ENCODE data around the gene RANBP9.

The RANBP9 gene

GRCh38 chr6:13754644-13755043, 43.0 kb upstream of the RANBP9 start:
- Histone ChIP-seq H4K91ac (ENCODE audit: low read depth, low read length, poor library complexity) (no peak overlapping the region), H2AFZ (ENCODE audit: low read length) (no peak overlapping the region), H4K8ac (ENCODE audit: low read depth, low read length) (no peak overlapping the region), H3K79me1 (ENCODE audit: low read depth, low read length) (no peaks in the 10 kb centered on the region), H2AK5ac (ENCODE audit: low read depth, low read length) (no peak overlapping the region), H3K18ac (ENCODE audit: low read length) (no peak overlapping the region), H3K27me3 (ENCODE audit: control insufficient read depth in 3 of 3, insufficient read depth in 3 of 3, low read depth in 1 of 3, low read length in 3 of 3) (no peaks in the 10 kb centered on the region), H2BK15ac (ENCODE audit: low read length) (no peak overlapping the region), H3K14ac (ENCODE audit: low read length) (no peak overlapping the region), H2BK12ac (ENCODE audit: low read length) (no peak overlapping the region), H3K4me3 (ENCODE audit: low read length in 2 of 2) (no peak overlapping the region), H3K4ac (ENCODE audit: low read length) (no peak overlapping the region), H3K23ac (ENCODE audit: low read depth, low read length, poor library complexity) (no peak overlapping the region), H2BK120ac (ENCODE audit: low read depth, low read length) (no peak overlapping the region), H3K27ac (replicated peaks; ENCODE audit: low read length) (no peak overlapping the region), H3K36me3 (replicated peaks in 1 of 2; ENCODE audit: control insufficient read depth in 2 of 2, insufficient read depth in 2 of 2, low read length in 2 of 2) (no peaks in the 10 kb centered on the region), H2BK5ac (ENCODE audit: low read length) (no peak overlapping the region), H3K9ac (ENCODE audit: low read depth, low read length, poor library complexity) (no peak overlapping the region), H3K4me2 (ENCODE audit: insufficient read depth, low read length, poor library complexity, severe bottlenecking) (no peak overlapping the region), H3K4me1 (ENCODE audit: control insufficient read depth in 2 of 2, insufficient read depth in 1 of 2, low read depth in 1 of 2, low read length in 2 of 2) (no peaks in the 10 kb centered on the region), H3K9me3 (replicated peaks in 1 of 2; ENCODE audit: control insufficient read depth in 2 of 2, insufficient read depth in 1 of 2, low read depth in 1 of 2, low read length in 2 of 2) (no peaks in the 10 kb centered on the region)
- WGBS, 2 donors (ENCODE audit: extremely low coverage in 2 of 2, insufficient read length in 2 of 2, insufficient replicate concordance in 1 of 2), result no CpG with 5 or more reads among the region's 2 CpGs
- no peak for DNase-seq (ENCODE audit: low spot score)

GRCh38 chr6:13743736-13744127, 32.1 kb upstream of the RANBP9 start:
- H3K36me3 ChIP-seq (replicated peaks in 1 of 2; ENCODE audit: control insufficient read depth in 2 of 2, insufficient read depth in 2 of 2, low read length in 2 of 2), result no peaks in the 10 kb centered on the region
- H3K23ac ChIP-seq (ENCODE audit: low read depth, low read length, poor library complexity), result no peak overlapping the region
- H3K4me2 ChIP-seq (ENCODE audit: insufficient read depth, low read length, poor library complexity, severe bottlenecking), result no peak overlapping the region
- no peak overlapping the region for H4K91ac ChIP-seq (ENCODE audit: low read depth, low read length, poor library complexity)
- H4K8ac ChIP-seq (ENCODE audit: low read depth, low read length), result no peak overlapping the region
- H3K9ac ChIP-seq (ENCODE audit: low read depth, low read length, poor library complexity), result no peak overlapping the region
- H3K18ac ChIP-seq (ENCODE audit: low read length), result no peak overlapping the region
- H2BK120ac ChIP-seq (ENCODE audit: low read depth, low read length), result no peak overlapping the region
- H2AFZ ChIP-seq (ENCODE audit: low read length), result no peak overlapping the region
- no peak for DNase-seq (ENCODE audit: low spot score)
- no CpG with 5 or more reads among the region's 7 CpGs for WGBS, 2 donors (ENCODE audit: extremely low coverage in 2 of 2, insufficient read length in 2 of 2, insufficient replicate concordance in 1 of 2)
- no peak overlapping the region for H2BK15ac ChIP-seq (ENCODE audit: low read length)
- H2BK5ac ChIP-seq (ENCODE audit: low read length), result no peak overlapping the region
- no peaks in the 10 kb centered on the region for H3K79me1 ChIP-seq (ENCODE audit: low read depth, low read length)
- no peak overlapping the region for H3K4me3 ChIP-seq (ENCODE audit: low read length in 2 of 2)
- H3K4me1 ChIP-seq (ENCODE audit: control insufficient read depth in 2 of 2, insufficient read depth in 1 of 2, low read depth in 1 of 2, low read length in 2 of 2), result no peaks in the 10 kb centered on the region
- H2AK5ac ChIP-seq (ENCODE audit: low read depth, low read length), result no peak overlapping the region
- no peak overlapping the region for H3K4ac ChIP-seq (ENCODE audit: low read length)
- H3K27me3 ChIP-seq (ENCODE audit: control insufficient read depth in 3 of 3, insufficient read depth in 3 of 3, low read depth in 1 of 3, low read length in 3 of 3), result no peaks in the 10 kb centered on the region
- H3K9me3 ChIP-seq (replicated peaks in 1 of 2; ENCODE audit: control insufficient read depth in 2 of 2, insufficient read depth in 1 of 2, low read depth in 1 of 2, low read length in 2 of 2), result no peaks in the 10 kb centered on the region
- H2BK12ac ChIP-seq (ENCODE audit: low read length), result no peak overlapping the region
- no peak overlapping the region for H3K14ac ChIP-seq (ENCODE audit: low read length)
- H3K27ac ChIP-seq (replicated peaks; ENCODE audit: low read length), result no peak overlapping the region

- Histone ChIP-seq H2BK120ac (ENCODE audit: low read depth, low read length) (no peak overlapping the region), H3K4me2 (ENCODE audit: insufficient read depth, low read length, poor library complexity, severe bottlenecking) (no peak overlapping the region), H3K14ac (ENCODE audit: low read length) (no peak overlapping the region), H3K9ac (ENCODE audit: low read depth, low read length, poor library complexity) (no peak overlapping the region), H2AK5ac (ENCODE audit: low read depth, low read length) (no peak overlapping the region), H3K79me1 (ENCODE audit: low read depth, low read length) (no peaks in the 10 kb centered on the region), H3K4me1 (ENCODE audit: control insufficient read depth in 2 of 2, insufficient read depth in 1 of 2, low read depth in 1 of 2, low read length in 2 of 2) (no peaks in the 10 kb centered on the region), H4K8ac (ENCODE audit: low read depth, low read length) (no peak overlapping the region), H2BK5ac (ENCODE audit: low read length) (no peak overlapping the region), H2AFZ (ENCODE audit: low read length) (no peak overlapping the region), H3K27ac (replicated peaks; ENCODE audit: low read length) (no peak overlapping the region), H4K91ac (ENCODE audit: low read depth, low read length, poor library complexity) (no peak overlapping the region), H3K36me3 (replicated peaks in 1 of 2; ENCODE audit: control insufficient read depth in 2 of 2, insufficient read depth in 2 of 2, low read length in 2 of 2) (no peaks in the 10 kb centered on the region), H3K23ac (ENCODE audit: low read depth, low read length, poor library complexity) (no peak overlapping the region), H3K9me3 (replicated peaks in 1 of 2; ENCODE audit: control insufficient read depth in 2 of 2, insufficient read depth in 1 of 2, low read depth in 1 of 2, low read length in 2 of 2) (no peaks in the 10 kb centered on the region), H3K4me3 (ENCODE audit: low read length in 2 of 2) (no peak overlapping the region), H3K4ac (ENCODE audit: low read length) (no peak overlapping the region), H3K27me3 (ENCODE audit: control insufficient read depth in 3 of 3, insufficient read depth in 3 of 3, low read depth in 1 of 3, low read length in 3 of 3) (no peaks in the 10 kb centered on the region), H3K18ac (ENCODE audit: low read length) (no peak overlapping the region), H2BK15ac (ENCODE audit: low read length) (no peak overlapping the region), H2BK12ac (ENCODE audit: low read length) (no peak overlapping the region)
- DNase-seq (ENCODE audit: low spot score), result no peak
- no CpG with 5 or more reads among the region's 56 CpGs for WGBS, 2 donors (ENCODE audit: extremely low coverage in 2 of 2, insufficient read length in 2 of 2, insufficient replicate concordance in 1 of 2)
These were observed 31.5 kb upstream of the RANBP9 start for GRCh38 chr6:13742961-13743735.

- Histone ChIP-seq H3K18ac (ENCODE audit: low read length) (no peak overlapping the region), H3K4me3 (ENCODE audit: low read length in 2 of 2) (no peak overlapping the region), H3K27ac (replicated peaks; ENCODE audit: low read length) (no peak overlapping the region), H3K4me2 (ENCODE audit: insufficient read depth, low read length, poor library complexity, severe bottlenecking) (no peak overlapping the region), H4K8ac (ENCODE audit: low read depth, low read length) (no peak overlapping the region), H2BK5ac (ENCODE audit: low read length) (no peak overlapping the region), H2AFZ (ENCODE audit: low read length) (no peak overlapping the region), H3K9me3 (replicated peaks in 1 of 2; ENCODE audit: control insufficient read depth in 2 of 2, insufficient read depth in 1 of 2, low read depth in 1 of 2, low read length in 2 of 2) (no peaks in the 10 kb centered on the region), H3K4me1 (ENCODE audit: control insufficient read depth in 2 of 2, insufficient read depth in 1 of 2, low read depth in 1 of 2, low read length in 2 of 2) (no peaks in the 10 kb centered on the region), H3K36me3 (replicated peaks in 1 of 2; ENCODE audit: control insufficient read depth in 2 of 2, insufficient read depth in 2 of 2, low read length in 2 of 2) (no peaks in the 10 kb centered on the region), H3K4ac (ENCODE audit: low read length) (no peak overlapping the region), H2AK5ac (ENCODE audit: low read depth, low read length) (no peak overlapping the region), H3K9ac (ENCODE audit: low read depth, low read length, poor library complexity) (no peak overlapping the region), H3K27me3 (ENCODE audit: control insufficient read depth in 3 of 3, insufficient read depth in 3 of 3, low read depth in 1 of 3, low read length in 3 of 3) (no peaks in the 10 kb centered on the region), H3K23ac (ENCODE audit: low read depth, low read length, poor library complexity) (no peak overlapping the region), H2BK12ac (ENCODE audit: low read length) (no peak overlapping the region), H2BK120ac (ENCODE audit: low read depth, low read length) (no peak overlapping the region), H4K91ac (ENCODE audit: low read depth, low read length, poor library complexity) (no peak overlapping the region), H2BK15ac (ENCODE audit: low read length) (no peak overlapping the region), H3K79me1 (ENCODE audit: low read depth, low read length) (no peaks in the 10 kb centered on the region), H3K14ac (ENCODE audit: low read length) (no peak overlapping the region)
- no peak for DNase-seq (ENCODE audit: low spot score)
- no CpG with 5 or more reads among the region's 4 CpGs for WGBS, 2 donors (ENCODE audit: extremely low coverage in 2 of 2, insufficient read length in 2 of 2, insufficient replicate concordance in 1 of 2)
These were observed 29.7 kb upstream of the RANBP9 start for GRCh38 chr6:13741365-13741764.

All from neuronal stem cell (in vitro differentiated cells).